GM19324 (cell line): ENCODE results near the gene ALOXE3.
"Not testable (repeated sequence)": the region's sequence is repeated elsewhere in the genome, so short reads cannot be mapped to it uniquely, and the experiment has no call there.

ENCODE experiments used
- ATAC-seq: cut with Tn5 transposase; IDR thresholded peaks from one replicate; pipeline ENCODE4 v1.9.1; 2021; ENCODE audit warnings: mild to moderate bottlenecking, moderate library complexity; ENCODE audit not compliant: unreplicated experiment, low FRiP score

The ALOXE3 gene

DNA sequence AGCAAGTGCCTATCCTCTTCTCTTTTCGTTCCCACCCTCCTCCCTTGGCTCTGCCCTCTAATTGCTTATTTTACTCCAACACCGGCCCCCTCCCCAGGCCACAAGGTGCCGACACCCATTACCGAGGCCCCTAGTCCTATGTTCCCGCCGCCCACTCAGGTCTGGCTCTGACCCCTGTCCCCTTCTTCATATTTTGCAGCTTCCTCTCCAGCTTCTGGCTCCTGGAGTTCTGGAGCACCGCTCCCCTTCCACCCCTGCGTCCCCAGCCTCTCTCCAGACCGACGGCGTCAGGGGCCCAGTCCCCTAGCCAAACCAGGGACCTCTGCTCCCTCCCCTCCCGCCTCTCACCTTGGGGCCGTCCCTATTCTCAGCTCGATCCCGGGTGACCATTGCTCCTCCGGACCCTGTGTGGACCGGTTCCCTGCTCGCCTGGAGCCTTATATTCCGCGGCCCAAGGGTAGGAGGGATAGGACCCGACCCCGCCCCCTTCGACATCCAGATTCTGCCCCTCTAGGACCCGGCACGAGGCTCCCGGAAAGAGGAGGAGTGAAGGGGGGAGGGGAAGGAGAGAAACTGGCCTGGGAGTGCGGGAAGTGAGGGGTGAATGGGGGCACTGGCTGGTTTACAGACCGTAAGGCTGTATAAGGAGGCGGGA is 5.5 kb upstream of the ALOXE3 start, which contains the start of gene HES7:
Gene HES7, minus strand, starts transcription at position 412 of the 655 bp plus-strand sequence. Its CDS starts 22 bp downstream, at position 390.
- ATAC-seq, result no peak

DNA sequence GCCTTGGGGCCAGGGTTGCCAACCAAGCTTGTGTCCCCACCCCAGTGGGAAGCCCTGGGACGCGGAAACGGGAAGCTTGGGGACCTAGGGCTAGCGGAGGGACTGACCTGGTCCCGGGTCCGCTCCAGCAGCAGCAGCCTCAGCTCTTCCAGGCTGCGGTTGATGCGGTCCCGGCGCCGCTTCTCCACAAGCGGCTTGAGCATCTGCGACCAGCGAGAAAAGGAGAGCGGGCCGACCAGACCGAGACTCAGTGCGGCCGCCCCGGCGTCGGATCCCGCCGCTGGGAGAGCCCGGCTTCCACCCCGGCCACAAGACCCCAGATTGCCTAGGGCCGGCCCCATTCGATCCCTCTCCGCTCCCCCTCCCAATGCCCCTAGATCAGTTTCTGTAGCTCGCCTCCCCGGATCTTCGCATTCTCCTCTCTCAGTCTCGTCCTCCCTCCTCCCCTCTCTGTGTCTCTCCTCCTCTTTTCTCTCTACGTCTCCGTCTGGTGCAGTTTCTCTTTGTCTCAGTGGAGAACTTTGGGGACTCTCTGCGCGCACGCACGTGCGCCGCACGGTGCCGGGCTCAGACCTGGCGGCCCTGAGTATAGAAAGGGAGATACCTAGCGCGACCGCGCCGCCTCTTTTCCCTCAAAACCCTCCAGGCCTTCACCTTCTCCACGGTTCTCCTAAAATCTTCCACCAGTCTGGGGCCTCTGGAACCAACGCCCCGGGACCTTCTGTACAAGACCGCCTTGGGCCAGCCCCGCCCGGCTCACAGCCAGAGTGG is 4.8 kb upstream of the ALOXE3 start:
- ATAC-seq, result no peak

DNA sequence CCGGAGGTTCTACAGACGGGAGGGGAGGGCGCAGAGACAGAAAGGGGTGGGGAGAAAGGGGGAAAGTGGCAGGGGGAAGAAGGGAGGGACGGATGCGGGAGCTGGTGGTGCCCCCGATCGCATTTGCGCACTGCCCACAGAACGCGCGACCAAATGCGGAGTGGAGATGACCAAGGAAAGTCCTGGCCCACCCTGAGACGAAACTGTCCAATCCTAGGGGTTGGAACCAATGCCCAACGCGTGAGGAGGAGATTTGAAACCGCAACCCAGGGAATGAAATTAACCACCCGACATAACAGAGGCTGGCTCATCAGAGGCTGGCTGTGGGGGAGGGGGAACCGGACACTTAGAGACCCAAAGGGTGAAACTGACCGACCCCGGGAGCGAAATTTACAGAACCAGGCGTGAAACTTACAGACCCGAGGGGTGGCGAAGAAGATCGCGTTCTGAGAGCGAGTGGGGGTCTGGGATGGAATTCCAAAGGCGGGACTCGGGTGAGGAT is 4.2 kb upstream of the ALOXE3 start:
- ATAC-seq, result no peak

DNA sequence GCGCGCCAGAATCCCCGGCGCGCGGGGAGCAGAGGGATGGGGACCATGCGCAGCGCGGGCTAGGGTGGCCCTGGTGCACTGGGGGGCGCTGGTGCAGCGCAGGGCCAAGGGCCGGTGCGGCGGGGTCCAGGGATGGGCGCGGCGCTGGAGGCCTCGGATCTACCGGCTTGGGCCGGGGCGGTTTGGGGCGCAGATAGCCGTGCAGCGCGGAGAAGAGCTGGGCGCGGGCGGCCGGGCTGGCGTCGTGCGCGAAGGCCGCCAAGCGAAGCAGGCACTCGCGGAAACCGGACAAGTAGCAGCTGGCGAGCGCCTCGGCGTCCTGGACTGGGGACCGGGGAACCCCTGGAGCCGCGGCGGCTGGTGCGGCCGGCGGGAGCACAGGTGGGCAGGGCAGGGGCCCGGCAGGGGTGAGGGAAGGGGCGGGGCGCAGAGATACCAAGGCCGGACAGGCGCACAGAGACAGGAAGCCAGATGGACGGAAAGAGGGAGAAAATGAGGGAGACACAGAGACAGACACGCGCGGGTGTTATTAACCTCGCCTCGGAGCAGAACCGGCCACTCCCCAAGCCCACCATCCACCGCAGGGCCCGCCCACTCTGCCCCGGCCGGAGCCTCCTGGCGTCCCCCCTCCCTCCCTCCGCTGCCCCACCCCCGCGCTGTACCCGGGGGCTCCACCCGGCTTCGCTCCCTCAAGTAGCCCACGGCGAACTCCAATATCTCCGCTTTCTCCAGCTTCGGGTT is 3.5 kb upstream of the ALOXE3 start:
- no peak for ATAC-seq

DNA sequence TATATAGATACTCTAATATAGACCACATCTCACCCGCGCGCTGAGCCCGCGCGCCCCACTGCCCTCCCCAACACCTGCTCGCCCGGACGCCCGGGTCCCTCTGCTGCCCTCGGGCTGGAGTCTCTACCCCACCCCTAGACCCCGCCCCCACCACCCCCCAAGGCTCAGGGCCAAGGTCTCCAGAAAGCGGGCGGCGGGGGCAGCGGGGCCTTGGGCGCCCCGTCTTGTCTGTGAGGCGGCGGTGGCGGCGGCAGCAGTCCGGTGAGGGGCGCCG is 3.0 kb upstream of the ALOXE3 start:
- ATAC-seq, result no peak

DNA sequence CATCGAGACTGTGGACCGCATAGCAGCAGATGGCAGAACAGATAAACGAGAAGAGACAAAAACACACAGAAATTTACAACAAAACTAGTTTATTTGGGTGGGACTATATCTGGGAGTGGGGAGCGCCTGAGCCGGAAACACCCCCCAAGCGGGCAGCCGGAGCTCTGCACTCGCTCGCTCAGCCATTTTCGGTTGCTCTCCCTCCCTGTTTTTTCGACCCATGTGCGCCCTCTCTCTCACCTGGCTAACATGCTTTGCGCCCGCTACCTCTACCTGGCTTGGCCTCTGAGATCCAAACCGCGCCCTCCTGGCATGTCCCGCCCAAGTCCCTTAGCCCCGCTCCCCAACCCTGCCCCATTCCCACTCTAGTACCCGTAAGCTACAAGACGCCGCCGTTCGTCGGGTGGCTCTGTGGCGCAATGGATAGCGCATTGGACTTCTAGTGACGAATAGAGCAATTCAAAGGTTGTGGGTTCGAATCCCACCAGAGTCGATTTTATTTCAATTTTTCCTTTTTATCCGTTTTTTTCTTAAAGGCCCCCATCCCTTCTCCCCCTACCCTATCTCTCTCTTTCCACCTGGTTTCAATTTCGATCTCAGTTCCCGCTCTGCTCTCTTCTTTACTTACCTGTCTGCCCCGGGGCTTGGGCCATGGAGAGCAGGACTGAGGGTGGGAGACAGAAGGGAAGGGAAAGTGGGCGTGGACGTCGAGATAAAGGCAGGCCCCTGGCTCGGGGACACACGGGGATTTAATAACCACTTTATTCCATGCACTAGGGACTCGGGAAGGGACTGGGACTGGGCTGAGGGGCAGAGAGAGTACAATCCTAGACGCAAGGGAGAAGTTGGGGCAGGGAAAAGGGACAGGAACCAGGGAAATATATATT is 2.4 kb upstream of the ALOXE3 start:
- no peak for ATAC-seq

DNA sequence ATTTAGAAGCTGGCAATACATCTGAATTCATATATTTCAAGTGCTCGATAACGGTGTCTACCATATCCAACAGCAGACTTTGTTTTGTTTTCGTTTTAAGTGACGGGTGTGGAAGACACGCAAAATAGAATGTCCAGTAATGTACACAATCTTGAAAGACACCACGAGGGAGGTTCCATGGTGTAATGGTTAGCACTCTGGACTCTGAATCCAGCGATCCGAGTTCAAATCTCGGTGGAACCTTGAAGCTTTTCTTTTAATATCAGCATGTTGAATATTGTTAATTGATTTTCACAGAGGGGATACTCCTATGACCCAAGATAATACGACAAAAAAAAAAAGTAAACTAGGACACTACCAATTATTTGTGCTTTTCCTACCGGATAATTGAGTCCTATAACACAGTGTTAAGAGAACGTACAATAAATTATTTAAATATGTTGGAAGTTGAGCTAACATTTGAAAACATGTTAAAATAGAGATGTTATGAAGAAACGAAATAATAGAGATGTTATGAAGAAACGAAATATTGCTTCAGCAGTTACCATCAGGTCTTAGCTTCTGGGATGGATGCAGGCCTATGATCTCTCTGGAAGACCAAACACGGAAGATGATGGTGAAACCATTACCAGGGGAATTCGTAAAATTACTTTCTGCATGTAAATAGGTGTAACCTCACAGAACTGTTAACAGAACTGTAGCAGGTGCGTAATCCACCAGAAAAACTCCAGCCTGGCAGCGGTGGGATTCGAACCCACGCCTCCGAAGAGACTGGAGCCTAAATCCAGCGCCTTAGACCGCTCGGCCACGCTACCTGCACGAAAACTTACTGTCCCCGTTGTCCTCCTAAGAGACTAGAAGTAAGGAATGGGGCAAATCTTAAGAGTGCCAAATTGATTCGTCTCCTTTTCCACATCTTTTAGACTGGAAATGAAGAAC is 1.5 kb upstream of the ALOXE3 start:
- peak; percentile 37 for ATAC-seq

DNA sequence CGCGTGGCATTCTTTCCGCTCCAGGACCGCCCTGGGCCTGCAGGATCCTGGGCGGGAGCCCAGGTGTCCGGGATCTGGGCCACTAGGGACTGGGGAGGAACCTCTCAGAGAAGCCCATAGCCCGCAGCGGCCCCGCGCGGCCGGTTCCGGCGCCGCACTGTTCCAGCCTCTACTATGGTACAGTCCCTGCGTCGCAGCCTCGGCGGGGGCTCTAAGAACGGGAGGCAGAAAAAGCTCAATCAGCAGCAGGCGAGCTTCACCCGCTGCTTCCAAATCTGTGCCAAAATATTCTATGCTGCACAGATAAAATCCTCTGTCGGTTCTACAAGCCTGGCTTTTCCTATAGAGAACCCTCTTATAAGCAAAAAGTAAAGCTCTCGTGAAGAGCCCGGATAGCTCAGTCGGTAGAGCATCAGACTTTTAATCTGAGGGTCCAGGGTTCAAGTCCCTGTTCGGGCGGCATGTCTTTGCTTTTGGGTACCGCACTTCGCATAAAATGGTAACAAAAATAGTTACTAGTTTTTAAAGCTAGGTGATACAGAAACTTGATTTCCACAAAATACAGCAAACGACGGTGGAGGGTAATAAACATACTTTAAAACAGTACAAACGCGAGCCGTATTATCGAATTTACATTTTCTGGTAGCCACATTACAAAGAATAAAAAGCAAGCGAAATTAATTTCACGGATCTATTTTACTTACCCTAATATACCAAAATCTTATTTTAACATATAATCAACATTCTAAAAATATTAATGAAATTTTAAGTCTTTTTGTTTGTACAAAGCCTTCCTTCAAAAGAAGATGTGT is 661 bp upstream of the ALOXE3 start:
- ATAC-seq, result peak; percentile 38

DNA sequence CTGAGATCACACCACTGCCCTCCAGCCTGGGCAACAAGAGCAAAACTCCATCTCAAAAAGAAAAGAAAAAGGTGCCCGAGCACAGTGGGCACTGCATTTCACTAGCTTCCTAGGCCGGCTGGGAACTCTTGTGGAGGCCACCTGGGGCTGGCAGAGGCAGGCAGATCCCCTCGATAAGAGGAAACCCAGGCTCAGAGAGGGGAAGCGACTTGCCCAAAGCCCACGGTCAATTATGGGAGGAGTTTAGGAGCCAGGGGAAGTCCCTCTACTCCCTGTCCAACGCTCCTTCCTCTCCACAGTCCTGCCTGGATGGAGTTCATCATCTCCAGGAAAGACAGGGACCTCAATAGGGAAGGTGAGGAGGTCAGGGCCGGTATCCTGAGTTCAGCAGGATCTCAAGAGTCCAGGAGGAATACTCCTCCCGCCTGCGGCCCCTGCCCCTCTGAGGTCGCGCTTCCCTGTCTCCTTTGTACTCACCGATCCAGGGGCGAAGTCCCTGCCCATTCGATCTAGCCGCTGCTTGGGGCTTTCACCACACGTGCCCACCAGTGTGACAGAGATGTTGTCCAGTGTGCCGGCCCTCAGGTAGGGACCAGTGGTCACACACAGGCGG is 841 bp downstream of the ALOXE3 start:
- ATAC-seq, result no peak

DNA sequence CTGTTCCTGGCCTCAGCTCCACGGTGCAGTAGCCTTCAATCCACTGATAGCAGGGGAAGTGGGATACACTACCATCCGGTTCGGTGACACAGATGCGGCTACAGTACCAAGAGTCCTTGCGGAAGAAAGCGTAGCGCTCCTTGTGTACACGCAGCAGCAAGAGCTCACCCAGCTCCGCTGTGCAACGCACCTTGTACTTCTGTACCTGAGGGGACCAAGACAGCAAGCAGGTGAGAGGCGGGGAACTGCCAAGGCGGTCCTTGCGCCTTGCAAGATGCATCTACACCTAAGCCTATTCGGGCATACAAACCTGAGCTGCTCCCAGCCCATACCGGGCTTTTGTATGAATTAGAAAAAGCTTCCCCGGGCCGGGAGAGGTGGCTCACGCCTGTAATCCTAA is 1.5 kb downstream of the ALOXE3 start:
- no peak for ATAC-seq

DNA sequence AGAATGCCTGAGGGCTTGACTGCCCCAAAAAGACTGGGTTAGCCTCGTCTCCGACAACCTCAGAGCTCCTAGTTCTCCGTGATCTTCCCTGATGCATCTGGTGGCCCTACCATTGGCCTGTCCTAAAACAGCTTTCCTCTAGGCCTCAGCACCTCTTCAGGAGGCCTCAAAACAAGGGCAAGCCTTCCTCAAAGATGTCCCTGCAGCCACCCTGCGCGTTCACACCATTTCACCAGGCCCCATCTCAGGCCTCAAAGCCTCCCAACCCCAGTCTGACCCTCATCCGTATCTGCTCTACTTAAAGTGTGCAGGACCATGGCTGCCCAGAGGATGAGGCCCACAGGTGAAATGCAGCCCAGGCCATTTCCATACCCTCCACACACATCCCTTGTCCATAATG is 7.4 kb downstream of the ALOXE3 start:
- no peak for ATAC-seq

DNA sequence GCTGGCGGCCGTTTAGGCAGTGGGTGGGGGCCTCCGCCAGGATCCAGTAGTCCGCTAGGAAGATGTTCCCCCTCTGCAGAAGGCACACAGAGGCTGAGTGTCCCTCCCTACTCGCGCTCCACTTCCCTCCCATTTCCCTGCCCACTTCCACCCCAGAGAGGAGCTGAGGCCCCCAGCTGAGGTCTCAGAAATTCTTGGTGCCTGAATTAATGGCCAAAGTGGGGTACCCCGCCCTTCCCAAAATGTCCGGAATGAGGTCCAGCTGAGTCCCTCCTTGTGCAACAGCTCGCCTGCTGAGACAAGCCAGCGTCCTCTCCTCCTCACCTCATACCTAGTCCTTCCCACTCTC is 7.9 kb downstream of the ALOXE3 start:
- ATAC-seq, result no peak

DNA sequence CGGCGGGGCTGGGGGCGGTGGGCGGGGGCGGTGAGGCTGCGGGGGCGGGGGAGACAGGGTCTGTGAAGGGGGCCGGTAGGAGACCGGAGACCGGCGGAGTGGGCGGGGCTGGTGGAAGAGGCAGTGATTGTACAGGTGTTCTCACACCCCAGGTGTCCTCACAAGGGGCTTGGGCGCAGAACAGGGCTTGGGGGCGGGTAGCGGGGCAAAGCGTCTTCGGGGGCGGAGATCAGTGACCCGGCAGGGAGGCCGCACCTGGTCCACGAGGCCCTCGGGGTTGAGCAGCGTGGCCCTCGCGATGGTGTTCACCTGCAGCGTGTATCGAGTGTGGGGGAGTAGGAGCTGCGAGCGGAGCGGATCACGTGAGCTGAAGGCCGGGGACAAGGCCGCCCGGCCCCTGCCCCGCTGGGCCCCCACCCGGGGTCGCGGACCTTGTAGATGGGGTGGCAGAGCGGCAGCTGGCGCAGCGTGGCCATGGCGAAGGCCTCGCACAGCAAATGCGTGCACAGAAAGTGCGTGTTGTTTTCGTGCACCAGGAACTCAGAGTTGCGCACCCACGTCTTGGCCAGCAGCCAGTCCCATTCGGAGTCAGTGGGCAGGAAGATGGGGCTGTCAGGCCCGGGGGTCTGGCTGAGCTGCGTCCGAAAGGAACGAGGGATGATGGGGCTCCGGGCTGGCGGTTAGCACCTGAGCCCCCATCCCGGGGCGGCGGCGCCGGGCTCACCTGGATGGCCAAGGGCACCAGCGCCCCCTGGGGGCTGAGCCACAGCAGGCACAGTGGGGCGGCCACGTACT is 8.5 kb downstream of the ALOXE3 start:
- no peak for ATAC-seq

DNA sequence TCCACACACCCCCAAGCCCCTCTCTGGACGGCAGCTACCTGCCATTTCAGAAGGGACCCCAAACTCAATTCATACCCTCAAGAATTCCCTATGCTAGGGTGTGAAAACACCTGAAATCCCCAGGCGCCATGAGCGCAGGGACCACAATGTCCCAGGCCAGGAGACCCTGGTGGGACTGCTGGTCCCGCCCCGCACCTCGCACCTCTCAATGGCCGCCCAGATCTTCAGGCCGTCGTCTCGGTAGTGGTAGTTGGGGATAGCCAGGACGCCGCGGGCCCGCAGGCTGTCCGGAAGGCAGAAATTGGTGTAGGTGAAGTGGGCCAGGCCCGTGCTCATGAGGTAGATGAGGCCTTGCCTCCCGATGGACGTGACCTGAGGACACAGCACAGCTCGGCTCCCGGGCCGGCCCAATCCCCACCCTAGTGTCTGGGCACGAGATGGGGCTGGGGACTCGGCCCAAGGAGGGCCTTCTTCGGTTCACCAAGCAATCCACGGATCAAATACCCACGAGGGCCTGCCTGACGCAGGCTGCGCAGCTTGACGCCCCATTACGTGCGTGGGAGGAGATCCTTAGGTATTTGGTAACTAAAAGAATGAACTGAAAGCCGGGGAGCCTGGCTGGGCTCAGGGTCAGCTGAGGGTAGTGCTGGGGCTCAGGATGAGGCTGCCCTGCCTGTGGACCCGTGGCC is 9.2 kb downstream of the ALOXE3 start:
- ATAC-seq, result no peak

DNA sequence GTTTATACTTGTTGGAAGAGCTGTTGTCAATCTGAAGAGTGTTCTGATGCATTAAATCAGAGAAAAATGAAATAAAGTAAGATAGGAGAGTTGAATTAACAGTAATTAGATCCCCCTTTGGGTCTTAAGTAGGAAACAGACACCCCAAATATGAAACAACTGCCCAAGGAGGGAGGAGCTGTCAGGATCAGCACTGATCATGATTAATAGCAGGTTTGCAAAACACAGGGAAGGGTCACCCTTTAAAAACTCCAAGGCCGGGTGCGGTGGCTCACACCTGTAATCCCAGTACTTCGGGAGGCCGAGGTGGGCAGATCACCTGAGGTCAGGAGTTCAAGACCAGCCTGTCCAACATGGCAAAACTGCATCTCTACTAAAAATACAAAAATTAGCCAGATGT is 11.3 kb downstream of the ALOXE3 start:
- ATAC-seq, result not testable (repeated sequence)

DNA sequence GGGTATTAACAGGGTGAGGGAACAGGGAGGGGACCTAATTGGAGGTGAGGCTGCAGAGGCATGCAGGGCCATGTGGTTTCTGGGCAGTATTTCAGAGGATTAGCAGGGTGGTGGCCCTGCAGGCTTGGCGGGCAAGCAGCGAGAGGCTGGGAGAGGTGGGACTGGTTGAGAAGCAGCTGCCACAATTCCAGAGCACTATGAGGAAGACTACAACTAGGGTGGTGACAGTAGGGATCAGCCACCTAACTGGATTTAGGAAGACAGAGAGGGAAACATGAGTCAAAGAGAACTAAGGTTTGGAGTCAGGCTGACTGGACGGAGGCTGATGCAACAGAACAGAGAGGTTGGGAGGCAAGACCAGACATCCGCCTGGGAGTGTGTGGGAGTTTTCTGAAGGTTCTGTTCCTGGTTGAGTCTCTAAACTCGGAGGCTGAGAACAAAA is 12.3 kb downstream of the ALOXE3 start:
- no peak for ATAC-seq

DNA sequence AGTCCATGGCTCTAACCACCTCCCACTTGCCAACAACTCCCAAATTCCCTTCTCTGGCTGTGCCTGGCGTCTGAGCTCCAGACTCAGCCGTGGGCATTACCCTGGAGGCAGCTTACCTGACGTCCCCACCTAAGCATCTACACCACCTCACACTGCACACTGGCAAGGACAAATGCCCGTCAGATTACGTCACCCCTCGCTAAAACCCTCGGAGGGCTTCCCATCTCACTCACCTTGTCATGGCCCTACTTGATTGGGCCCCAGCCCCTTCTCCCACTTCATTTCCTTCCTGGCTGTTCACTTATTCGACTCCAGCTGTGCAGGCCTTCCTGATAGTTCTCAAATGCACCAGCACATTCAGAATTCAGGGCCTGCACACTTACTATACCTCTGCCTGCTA is 13.4 kb downstream of the ALOXE3 start:
- no peak for ATAC-seq
